ENCODE data around the gene LRBA. TPM values are rescaled to one million over a fixed set of nuclear protein-coding genes. Genes with fewer than 3 reads are reported as not detected.

Gene LRBA
- polyA plus RNA-seq, 2 of the 4 experiments (the other 2 are of a cell fraction), result 10.7 to 25.1 TPM

- TF ChIP-seq USF2 (IDR thresholded peaks at IDR 0.05) (no peak), HOXB13 (CRISPR knock-in tag; IDR thresholded peaks at IDR 0.05; ENCODE audit: low read depth) (no peak), NPAS2 (CRISPR knock-in tag; IDR thresholded peaks at IDR 0.05; ENCODE audit: borderline replicate concordance) (no peak), HDAC2 (IDR thresholded peaks at IDR 0.05) (no peak), ESRRA (IDR thresholded peaks at IDR 0.05; ENCODE audit: borderline replicate concordance, low read length) (no peak)
These were observed 40.3 kb downstream of the LRBA start (continued) for GRCh38 chr4:150974750-150975149.

GRCh38 chr4:150974252-150974640, 40.8 kb downstream of the LRBA start:
- FAIRE-seq, result no peak
- 65% methylated on average over 1 of the region's 1 CpG for WGBS (ENCODE audit: missing lambda C conversion rate)
- ChIA-PET CTCF (interaction anchor here (1.2 kb wide), 1 partner anchor 44 kb away, joined by 4 read pairs; no protein-coding TSS in a partner anchor), POLR2A (no interaction called here)
- Histone ChIP-seq H3K9me3 (no peaks in the 10 kb centered on the region), H3K4me1 (no peaks in the 10 kb centered on the region), H3K4me2 (no peak overlapping the region), H3K27ac (no peak overlapping the region), H3K4me3 (no peak overlapping the region)
- no peak for DNase-seq (ENCODE audit: low read depth in 1 of 2, low spot score in 1 of 2)
- TF ChIP-seq HOXA7 (CRISPR knock-in tag; IDR thresholded peaks at IDR 0.05) (no peak), RNF2 (IDR thresholded peaks at IDR 0.05; ENCODE audit: borderline replicate concordance, low read depth) (no peak), TFCP2L1 (CRISPR knock-in tag; IDR thresholded peaks at IDR 0.05) (no peak), NPAS2 (CRISPR knock-in tag; IDR thresholded peaks at IDR 0.05; ENCODE audit: borderline replicate concordance) (no peak), CEBPB (IDR thresholded peaks at IDR 0.05) (no peak), ZNF302 (CRISPR knock-in tag; IDR thresholded peaks at IDR 0.05) (no peak), EHF (CRISPR knock-in tag; IDR thresholded peaks at IDR 0.05) (no peak), GATA3 (IDR thresholded peaks at IDR 0.05; ENCODE audit: borderline replicate concordance) (no peak), ATOH8 (CRISPR knock-in tag; IDR thresholded peaks at IDR 0.05; ENCODE audit: low read depth) (no peak), MAZ (IDR thresholded peaks at IDR 0.05; ENCODE audit: borderline replicate concordance, low read depth, low read length) (no peak)
- no peak for ATAC-seq

GRCh38 chr4:150973626-150974251, 41.3 kb downstream of the LRBA start:
- Histone ChIP-seq H3K4me2 (no peak overlapping the region), H3K9me3 (no peaks in the 10 kb centered on the region), H3K4me3 (no peak overlapping the region), H3K4me1 (no peaks in the 10 kb centered on the region), H3K27ac (no peak overlapping the region)
- POLR2A ChIA-PET, result no interaction called here
- FAIRE-seq (no peak), DNase-seq (ENCODE audit: low read depth in 1 of 2, low spot score in 1 of 2) (no peak), ATAC-seq (no peak)
- CTCF ChIA-PET, result interaction anchor here (1.2 kb wide), 1 partner anchor 44 kb away, joined by 4 read pairs; no protein-coding TSS in a partner anchor
- TF ChIP-seq FOSL2 (IDR thresholded peaks at IDR 0.05), result no peak
- no peak for TF ChIP-seq FOSL2 (CRISPR knock-in tag; IDR thresholded peaks at IDR 0.05)
- no peak for TF ChIP-seq NR3C1 (IDR thresholded peaks at IDR 0.05)
- TF ChIP-seq HES2 (IDR thresholded peaks at IDR 0.05), result no peak
- no peak for TF ChIP-seq PBX3 (IDR thresholded peaks at IDR 0.05)
- TF ChIP-seq TFCP2L1 (CRISPR knock-in tag; IDR thresholded peaks at IDR 0.05), result no peak
- TF ChIP-seq ELK1 (IDR thresholded peaks at IDR 0.05; ENCODE audit: low read depth, low read length), result no peak
- no peak for TF ChIP-seq HOXA7 (CRISPR knock-in tag; IDR thresholded peaks at IDR 0.05)
- no peak for TF ChIP-seq POLR2A (IDR thresholded peaks at IDR 0.05; ENCODE audit: low read length)
- no peak for TF ChIP-seq CHD4 (IDR thresholded peaks at IDR 0.05; ENCODE audit: borderline replicate concordance)
- TF ChIP-seq HDAC2 (IDR thresholded peaks at IDR 0.05), result no peak
- no peak for TF ChIP-seq ZFP36 (IDR thresholded peaks at IDR 0.05; ENCODE audit: borderline replicate concordance, partially characterized antibody)
- TF ChIP-seq KDM1A (IDR thresholded peaks at IDR 0.05; ENCODE audit: low read depth), result no peak
- no peak for TF ChIP-seq HOXB5 (CRISPR knock-in tag; IDR thresholded peaks at IDR 0.05)
- TF ChIP-seq HOXB13 (CRISPR knock-in tag; IDR thresholded peaks at IDR 0.05; ENCODE audit: low read depth), result no peak
- no peak for TF ChIP-seq JUNB (IDR thresholded peaks at IDR 0.05)
- no peak for TF ChIP-seq SMC3 (IDR thresholded peaks at IDR 0.05)
- no peak for TF ChIP-seq TP53 (CRISPR knock-in tag; IDR thresholded peaks at IDR 0.05)
- TF ChIP-seq GATA3 (IDR thresholded peaks at IDR 0.05; ENCODE audit: borderline replicate concordance), result no peak
- no peak for TF ChIP-seq RFX5 (IDR thresholded peaks at IDR 0.05)
- TF ChIP-seq ZSCAN20 (CRISPR knock-in tag; IDR thresholded peaks at IDR 0.05), result no peak
- WGBS (ENCODE audit: missing lambda C conversion rate), result 84% methylated on average over 6 of the region's 6 CpGs

All from A549 (cell line).